Jurkat, Clone E6-1 (cell line): Measurements from ENCODE around the gene SPOP.
A peak's percentile ranks its signal among the peaks of the same experiment; 100 is the strongest.
"Not testable (repeated sequence)": the region's sequence is repeated elsewhere in the genome, so short reads cannot be mapped to it uniquely, and the experiment has no call there.

Source experiments
- DNase-seq: peaks from one replicate; pipeline ENCODE4 v3.0.0-alpha.2; 2011; ENCODE audit warnings: low read depth, low spot score
- H3K4me3 ChIP-seq: 2 replicates; pipeline ENCODE4 v1.5.1; 2011; ENCODE audit warnings: mild to moderate bottlenecking, low read length, control low read depth, moderate library complexity

SPOP gene

DNA sequence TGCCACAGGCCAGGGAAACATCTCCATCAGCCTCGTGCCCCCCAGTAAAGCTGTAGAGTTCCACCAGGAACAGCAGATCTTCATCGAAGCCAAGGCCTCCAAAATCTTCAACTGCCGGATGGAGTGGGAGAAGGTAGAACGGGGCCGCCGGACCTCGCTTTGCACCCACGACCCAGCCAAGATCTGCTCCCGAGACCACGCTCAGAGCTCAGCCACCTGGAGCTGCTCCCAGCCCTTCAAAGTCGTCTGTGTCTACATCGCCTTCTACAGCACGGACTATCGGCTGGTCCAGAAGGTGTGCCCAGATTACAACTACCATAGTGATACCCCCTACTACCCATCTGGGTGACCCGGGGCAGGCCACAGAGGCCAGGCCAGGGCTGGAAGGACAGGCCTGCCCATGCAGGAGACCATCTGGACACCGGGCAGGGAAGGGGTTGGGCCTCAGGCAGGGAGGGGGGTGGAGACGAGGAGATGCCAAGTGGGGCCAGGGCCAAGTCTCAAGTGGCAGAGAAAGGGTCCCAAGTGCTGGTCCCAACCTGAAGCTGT lies 98.9 kb downstream of the SPOP start:
- no peak overlapping the region for H3K4me3 ChIP-seq
- no peak for DNase-seq

DNA sequence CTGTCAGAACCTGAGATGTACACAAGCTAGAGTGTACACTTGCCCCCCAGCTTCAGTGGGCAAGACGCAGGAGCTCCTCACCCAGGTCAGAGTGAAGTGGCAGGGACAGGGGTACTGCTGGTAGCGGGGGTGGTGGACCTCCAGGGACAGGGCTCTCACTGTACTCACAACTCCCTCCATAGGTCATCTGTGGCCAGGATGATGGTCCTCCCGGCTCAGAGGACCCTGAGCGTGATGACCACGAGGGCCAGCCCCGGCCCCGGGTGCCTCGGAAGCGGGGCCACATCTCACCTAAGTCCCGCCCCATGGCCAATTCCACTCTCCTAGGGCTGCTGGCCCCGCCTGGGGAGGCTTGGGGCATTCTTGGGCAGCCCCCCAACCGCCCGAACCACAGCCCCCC lies 99.5 kb downstream of the SPOP start:
- H3K4me3 ChIP-seq: no peak overlapping the region
- DNase-seq: no peak

DNA sequence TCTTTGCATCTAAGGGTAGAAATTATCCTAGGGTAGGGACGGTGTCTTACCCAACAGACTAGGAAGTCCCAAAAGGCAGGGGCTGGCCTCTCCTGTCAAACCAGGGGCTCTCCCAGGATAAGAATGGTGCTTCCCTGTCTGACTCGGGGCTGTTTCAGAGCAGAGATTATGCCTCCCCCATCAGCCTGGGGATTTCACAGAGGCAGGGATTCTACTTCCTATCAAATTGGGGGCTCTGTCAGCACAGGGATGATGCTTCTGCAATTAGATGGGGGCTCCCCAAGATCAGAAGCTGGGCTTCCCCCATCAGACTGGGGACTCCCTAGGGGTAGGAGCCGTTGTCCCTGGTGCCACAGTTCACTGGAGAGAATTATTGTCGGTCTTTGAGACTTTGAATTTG lies 99.9 kb downstream of the SPOP start:
- DNase-seq: no peak
- H3K4me3 ChIP-seq: no peak overlapping the region

DNA sequence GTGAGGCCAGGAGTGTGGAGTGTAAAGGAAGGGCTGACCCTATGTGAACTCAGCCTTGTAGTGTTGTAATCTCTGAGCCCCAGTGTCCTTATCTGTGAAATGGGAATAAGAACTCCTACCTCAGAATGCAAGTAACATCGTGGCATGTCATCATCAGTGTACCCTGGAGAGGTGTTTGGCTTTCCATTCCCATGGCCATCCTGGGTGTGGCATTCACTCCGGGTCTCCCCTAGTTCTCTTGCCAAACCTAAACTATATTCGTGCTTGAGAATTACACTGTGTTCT lies 100.3 kb downstream of the SPOP start:
- no peak for DNase-seq
- no peak overlapping the region for H3K4me3 ChIP-seq

DNA sequence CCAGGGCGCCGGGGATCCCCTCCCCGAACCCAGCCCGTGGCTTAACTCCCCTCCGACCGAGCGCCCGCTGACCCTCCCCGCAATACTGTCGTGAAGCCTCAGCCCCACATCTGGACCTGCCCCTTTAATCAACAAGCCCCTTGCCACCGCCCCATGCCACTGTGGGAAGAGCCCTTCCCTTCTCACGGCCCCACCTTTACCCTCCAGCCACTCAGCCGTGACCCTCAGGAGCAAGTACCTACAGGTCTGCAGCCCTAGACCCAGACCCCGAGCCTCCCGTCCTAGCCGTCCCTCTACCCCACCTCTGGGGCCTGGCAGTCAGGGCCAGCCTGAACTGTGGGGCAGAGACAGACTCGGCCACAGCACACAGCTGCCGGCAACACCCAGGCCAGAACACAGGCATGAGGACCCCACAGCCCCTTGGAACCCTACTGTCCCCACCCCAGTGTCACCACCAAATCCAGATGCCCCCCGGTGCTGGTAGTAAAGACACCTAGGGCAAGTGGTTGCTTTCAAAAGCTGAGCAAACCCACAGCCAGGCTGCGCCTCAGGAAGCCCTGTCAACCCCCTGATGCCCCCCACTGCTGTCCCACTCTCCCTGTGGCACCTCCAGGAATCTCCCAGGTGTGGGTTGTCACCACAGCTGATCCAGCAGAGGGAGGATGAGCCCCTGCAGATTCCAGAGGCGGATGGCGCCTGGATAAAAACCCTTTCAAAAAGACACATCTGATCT lies 100.8 kb downstream of the SPOP start:
- no peak overlapping the region for H3K4me3 ChIP-seq
- no peak for DNase-seq

DNA sequence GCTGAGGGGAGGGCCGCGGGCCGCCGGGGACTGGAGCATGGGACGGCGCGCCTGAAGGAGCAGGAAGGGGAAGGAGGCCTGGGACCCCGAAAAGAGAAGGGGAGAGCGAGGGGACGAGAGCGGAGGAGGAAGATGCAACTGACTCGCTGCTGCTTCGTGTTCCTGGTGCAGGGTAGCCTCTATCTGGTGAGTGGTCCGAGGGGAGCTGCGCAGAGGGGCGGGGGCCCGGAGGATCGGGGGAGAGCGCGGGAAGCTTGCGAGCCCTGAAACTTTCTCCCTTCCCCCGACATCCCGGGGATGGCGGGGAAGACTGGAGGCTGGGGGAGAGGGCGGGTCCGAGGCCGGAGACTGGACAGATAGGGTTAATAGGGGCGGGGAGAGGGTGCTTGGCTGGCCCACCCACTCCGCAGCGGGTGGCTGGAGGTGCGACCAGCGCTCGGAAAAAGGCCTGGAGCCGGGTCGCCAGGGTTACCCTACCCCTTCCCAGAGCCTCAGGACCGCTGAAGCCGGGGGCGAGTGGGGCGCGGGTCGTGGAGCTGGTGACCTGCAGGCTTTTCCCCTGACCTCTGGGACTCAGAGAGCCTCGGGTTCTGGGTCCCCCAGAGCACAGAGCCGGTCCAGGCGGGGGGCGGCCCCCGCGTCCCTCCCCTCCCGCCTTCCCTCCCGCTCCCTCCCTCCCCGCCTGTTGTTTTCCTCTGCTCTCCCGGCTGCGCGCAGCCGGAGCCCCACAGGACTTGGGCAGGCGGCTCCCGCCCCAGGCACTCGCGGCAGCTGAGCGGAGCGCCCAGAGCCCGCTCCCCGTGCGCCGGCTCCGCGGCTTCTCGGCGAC lies 101.6 kb downstream of the SPOP start:
- no peak for DNase-seq

DNA sequence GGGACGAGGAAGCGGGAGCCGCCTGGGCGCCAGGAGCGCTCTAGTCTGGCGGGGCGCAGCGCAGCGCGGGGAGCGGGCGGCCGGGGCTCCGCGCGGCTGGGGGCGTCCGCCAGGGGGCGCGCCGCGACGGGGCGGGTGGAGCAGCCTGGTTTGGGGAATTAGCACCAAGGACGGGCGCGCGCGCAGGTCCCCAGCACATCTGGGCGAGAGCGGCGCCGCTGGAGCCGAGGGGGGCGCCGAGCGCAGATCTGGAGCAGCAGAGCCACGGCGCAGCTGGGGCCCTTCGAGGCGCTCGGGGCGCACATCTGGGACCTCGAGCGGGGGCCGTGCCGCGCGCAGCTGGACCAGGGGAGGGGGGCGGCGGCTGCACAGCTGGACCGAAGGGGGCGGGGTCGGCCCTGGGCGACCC lies 102.2 kb downstream of the SPOP start, which contains the start of gene NXPH3:
Gene NXPH3 (plus strand): TSS at position 193 of the 409 bp plus-strand sequence. CDS start 349 bp downstream, outside the sequence.
- no peak for DNase-seq
- no peak within 1 kb of the TSS for H3K4me3 ChIP-seq

More for the DNA sequence above, 101.6 kb downstream of the SPOP start:
- no peak overlapping the region for H3K4me3 ChIP-seq

DNA sequence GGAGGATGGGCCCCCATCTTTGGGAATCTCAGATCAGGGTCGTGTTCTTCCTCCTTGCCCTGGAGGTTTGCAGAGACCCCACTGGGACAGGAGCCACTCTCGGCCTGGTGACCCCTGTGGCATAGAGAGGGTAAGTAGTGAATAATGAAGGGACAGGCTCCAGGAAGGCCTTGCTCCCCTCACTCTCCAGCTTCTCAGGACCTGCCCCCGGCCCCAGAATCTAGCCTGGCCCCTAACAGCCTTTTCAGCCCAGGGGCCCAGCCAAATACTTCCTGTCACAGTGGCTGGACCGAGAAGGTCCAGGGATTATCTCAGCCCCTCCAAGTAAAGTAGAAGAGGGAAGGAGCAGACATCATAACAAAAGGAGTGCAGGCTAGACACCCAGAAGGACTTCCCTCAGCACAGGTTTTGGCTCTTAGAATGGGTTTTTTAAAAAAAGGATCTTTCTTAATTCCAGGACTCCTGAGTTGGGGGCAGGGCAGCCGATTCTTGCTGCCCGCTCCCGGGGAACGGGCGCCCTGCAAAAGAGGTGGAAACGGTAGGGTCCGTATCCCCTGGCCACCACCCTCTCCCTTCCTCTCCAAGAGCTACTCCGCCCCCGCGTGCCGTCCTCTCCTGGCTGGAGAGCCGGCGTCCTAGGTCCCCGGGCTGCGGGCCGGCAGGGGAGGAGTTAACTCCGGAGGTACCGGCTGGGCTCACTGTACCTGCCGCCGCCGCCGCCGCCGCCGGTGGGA lies 102.8 kb downstream of the SPOP start:
- no peak overlapping the region for H3K4me3 ChIP-seq
- no peak for DNase-seq

DNA sequence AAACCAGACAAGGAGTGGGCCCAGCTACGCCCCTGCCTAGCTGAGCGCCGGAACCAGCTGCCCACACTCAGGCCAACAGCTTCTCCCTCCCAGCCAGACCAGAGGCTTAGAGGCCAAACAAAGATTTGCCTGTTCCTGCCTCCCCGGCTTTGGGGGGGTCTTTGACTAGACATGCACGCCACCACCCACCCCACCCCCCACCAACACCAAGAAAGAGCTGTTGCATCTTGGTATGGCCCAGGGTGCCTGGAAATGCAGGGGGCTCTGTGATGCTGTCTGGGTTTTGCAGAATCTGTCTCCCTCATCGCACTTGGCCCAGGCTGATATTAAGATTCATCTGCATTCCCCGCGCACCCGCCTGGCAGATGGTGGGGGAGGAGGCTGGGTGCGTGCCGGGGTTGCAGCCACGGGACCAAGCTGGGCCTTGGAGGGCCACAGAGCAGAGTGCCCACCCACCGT lies 103.5 kb downstream of the SPOP start:
- no peak for DNase-seq
- no peak overlapping the region for H3K4me3 ChIP-seq

DNA sequence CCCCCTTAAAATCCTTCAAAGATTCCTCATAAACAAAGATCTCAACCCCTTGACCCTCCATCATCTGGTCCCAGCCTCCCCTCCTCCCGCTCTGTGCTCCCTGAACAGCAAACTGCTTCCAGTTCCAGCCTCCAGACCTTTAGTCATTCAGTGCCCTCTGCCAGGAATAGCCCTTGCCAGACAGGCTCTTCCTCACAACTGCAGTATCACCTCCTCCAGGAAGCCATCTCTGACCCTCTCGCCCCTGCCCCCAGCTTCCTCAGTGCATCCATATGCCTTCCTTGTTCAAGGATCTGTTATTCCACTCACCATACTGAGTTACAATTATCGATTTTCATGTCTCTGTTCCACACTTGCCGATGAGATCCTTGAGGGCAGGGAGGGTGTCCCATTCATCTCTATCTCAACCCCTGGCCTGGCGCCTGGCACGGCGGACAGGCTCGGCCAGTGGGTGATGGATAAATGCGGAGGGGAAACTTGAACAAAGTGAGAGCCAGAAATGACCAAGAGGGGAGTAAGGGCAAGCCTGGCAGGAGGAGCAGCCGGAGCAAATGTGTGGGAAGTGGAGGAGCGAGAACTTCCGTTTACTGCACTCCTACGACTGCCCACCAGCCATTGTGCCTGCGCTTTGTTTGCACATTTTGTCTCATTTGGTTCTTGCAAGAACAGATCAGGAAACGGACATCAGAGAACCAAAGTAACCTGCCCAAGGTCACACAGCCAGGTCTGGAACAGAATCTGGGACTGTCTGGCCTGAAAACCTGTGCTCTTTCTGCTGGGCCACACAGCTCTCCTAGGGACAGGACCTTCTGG lies 104.2 kb downstream of the SPOP start:
- no peak overlapping the region for H3K4me3 ChIP-seq
- no peak for DNase-seq

DNA sequence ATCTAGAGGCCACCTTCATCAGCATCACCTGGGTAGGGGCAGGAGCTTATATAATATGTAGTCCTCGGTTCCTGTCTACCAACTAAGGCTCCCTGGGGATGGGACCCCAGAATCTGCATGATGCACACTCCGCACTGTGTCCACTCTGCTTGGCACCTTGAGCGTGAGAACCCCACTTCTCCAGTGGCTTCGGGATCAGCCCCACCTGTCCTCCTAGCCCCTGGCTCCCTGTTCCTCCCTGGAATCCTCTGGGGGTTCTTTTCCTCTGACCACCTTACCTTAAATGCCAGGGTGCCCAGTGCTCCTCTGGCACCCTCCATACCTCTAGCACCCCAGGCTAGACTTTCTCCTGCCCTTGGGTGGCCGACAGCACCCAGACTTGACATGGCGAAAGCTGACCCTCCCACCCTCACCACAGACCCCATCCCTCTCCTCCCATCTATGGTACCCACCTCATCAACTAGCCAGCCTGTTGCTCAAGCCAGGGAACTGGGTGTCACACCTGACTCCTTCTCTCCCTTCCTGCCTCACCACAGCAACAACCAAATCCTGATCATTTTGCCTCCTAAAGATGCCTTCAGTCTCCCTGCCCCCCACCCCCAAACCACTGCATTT lies 105.0 kb downstream of the SPOP start:
- no peak for DNase-seq
- no peak overlapping the region for H3K4me3 ChIP-seq

DNA sequence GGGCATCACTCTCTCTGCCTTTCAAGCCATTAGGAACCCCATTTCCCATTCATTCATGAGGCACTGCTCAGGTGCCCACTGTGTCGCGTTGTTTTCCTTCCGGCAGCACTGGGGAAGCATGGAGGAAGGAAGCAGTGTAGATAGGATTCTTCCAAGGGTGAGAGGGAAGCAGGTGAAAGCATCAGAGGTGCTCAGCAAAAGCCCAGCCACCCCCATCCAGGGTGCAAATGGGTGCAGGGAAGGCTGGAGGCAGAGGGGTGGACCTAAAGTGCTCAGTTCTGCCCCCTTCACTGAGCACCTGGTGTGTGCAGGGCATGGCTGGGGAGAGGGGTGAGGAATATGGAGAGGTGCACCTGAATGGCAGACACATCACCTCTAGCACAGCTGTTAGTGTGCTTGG lies 105.7 kb downstream of the SPOP start:
- DNase-seq: no peak
- H3K4me3 ChIP-seq: no peak overlapping the region

DNA sequence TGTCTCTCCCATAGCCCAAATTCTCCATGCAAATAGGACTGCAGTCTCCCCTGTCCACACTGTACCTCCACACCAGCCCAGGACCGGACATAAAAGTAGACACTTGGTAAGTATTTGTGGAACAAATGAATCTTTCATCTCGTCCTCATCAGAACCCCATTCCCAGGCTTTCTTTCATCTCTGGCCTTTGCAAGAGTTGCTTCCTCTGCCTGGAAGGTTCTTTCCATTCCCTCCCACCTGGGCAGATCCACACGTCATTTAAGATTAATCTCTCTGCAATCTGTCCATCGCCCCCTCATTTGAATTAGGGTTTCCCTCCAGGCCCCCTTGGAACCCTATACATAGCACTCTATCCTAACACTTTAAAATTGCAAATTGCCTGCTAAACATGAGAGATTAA lies 106.1 kb downstream of the SPOP start:
- H3K4me3 ChIP-seq: no peak overlapping the region
- no peak for DNase-seq

DNA sequence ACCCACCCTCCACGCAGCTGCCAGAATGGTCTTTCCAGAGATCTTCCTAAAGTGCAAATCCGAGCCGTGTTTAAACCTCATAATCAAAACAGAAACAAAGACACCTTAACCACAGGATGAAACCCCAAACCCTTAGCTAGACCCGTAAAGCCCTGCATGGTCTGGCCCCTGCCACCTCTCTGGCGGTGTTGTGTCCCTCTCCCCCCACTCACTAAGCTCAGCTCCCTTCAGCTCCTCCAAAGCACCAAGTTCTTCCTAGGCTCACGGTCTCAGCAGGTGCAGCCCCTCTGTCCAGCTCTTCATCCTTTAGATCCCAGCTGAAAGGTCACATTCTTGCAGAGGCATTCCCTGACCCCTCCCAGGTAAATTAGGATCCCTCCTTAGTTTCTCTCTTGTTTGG lies 106.6 kb downstream of the SPOP start:
- no peak for DNase-seq
- H3K4me3 ChIP-seq: no peak overlapping the region

DNA sequence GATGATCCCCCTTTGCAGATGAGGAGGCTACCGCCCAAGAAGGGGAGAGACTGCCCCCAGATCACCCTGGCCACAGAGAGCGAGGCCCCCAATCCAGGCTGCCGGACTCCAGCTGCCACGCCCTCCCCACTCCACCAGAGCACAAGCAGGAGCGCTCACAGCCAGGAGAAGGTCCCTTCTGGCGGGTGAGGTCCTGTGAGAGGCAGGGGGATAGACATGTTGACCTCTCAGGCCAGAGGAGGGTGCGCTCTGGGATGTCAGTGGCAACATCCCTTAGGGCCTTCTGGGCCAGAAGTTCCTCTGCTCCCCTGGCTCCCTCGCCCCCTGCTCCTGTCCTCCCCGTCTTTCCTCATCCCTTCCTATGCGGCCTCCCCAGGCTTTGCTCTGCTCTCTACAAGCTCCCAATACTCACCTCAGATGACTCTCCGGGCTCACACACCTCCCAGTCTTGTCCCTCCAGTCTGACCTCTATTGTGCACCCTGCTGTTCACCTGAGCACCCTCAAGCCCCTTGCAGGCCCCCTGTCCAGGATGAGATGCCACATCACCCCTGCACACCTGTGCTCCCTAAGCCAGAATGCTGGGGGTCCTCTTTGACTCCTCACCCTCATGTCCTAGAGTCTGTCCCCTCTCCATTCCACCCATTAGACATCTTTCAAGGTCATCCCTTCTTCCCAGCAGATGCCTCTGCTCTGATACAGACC lies 107.2 kb downstream of the SPOP start:
- no peak for DNase-seq
- H3K4me3 ChIP-seq: no peak overlapping the region; the same call in 1 of the 2 replicates

DNA sequence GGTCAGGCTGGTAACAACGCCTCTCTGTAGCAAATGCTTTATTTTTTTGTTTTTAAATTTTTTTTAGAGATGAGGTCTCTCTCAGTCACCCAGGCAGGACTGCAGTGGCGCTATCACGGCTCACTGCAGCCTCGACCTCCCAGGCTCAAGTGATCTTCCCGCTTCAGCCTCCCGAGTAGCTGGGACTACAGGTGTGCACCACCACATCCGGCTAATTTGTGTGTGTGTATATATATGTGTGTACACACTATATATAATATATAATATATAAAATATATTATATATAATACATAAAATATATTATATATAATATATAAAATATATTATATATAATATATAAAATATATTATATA lies 109.2 kb downstream of the SPOP start:
- not testable (repeated sequence) for H3K4me3 ChIP-seq, DNase-seq

DNA sequence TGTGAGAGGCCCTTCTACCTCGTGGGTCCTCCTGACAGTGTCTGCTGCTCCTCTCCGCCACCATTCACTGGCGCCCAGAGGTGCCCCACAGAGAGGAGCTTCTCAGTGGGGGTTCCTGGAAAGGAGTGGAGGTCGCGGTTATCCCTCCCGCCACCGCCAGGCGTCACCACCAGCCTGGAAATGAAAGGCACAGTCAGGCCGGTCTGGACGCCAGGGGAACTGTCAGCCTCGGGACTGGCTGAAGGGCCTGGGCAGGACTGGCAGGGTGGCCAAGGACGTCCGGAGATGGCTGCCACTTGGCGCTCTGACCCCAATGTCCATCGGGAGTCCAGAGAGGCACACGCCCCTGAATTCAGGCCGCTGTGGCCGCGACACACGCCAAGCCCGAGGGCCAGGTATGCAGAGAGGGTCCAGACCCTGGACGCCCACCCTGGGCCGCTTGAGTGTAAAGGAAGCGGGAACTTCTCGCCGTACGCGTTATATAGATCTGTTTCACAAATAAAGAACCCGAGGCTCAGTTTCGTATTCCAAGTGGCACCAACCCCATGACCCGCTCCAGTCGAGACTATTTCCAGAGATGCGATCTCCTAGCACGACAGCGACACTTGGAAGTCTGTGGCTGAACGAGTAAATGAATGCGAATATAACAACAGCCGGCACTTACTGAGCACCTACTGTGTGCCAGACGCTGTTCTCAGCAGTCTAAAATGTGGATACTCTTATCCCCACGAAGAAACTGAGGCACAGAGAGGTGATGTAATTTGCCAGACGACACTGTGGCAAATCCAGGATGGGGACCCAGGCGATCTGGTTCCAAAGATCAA lies 109.8 kb downstream of the SPOP start:
- H3K4me3 ChIP-seq: no peak overlapping the region
- DNase-seq: peak; percentile 40
